Stimulated activated CD4-positive, alpha-beta T cell treated with anti-CD3 and anti-CD28 coated beads, Interleukin-4, amount 100 ng/mL, for 24 hours (primary cell): Measurements from ENCODE around the gene TNIP2.
"Not testable (repeated sequence)": the region's sequence is repeated elsewhere in the genome, so short reads cannot be mapped to it uniquely, and the experiment has no call there.

Experiments used
- DNase-seq: peaks from one replicate; pipeline ENCODE4 v3.0.0-alpha.2; 2020

The TNIP2 gene

GRCh38 chr4:2743518-2744445, 12.4 kb downstream of the TNIP2 start:
- DNase-seq: no peak

DNA sequence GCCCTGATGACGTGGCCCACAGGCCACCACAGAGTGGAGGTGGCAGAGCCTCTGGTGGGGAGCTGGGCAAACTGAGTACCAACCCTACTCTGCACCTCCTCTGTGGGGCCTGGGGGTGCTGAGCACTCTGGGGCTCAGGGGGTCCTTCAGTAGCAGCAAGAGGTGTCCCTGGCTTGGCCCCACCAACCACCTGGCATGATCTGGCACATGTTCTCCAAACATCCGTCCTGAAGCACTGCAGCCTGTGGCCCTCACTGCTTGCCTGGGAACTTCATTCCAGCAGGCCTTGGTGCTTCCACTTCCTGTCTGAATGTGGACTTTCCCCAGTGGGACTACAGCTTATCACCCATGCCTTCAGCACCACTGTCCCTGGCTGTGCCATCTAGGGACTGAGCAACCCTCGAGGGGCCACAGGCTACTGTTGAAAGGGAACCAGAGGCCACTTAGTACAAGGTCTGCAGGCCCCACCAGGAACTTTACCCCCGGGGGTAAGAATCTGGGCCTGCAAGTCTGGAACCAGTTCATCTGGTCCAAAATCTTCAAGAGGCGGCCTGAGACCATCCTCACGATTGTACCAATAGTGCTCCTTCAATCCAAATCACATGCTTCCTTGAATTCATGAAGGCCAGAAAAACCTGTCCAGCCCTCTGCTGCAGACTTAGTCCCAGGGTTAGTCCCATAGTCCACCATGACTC, 13.2 kb downstream of the TNIP2 start:
- DNase-seq: no peak

- DNase-seq: no peak
These were observed 13.9 kb downstream of the TNIP2 start for GRCh38 chr4:2742081-2742822.

GRCh38 chr4:2741626-2742025, 14.5 kb downstream of the TNIP2 start:
- DNase-seq: no peak

GRCh38 chr4:2738296-2738695, 17.8 kb downstream of the TNIP2 start:
- not testable (repeated sequence) for DNase-seq

DNA sequence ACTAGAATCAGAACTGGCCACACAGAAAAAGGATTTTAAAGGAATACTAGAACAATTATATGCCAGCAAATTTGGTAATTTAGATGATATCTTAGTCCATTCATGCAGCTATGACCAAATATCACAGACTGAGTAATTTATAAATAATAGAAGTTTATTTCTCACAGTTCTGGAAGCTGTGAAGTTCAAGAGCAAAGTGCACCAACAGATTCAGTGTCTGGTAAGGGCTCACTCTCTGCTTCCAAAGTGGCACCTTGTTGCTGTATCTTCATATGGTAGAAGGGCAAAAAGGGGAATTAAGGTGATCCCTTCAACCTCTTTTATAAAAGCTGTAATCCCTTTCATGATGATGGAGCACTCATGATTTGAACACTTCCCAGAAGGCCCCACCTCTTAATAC, 20.3 kb downstream of the TNIP2 start:
- no peak for DNase-seq

DNA sequence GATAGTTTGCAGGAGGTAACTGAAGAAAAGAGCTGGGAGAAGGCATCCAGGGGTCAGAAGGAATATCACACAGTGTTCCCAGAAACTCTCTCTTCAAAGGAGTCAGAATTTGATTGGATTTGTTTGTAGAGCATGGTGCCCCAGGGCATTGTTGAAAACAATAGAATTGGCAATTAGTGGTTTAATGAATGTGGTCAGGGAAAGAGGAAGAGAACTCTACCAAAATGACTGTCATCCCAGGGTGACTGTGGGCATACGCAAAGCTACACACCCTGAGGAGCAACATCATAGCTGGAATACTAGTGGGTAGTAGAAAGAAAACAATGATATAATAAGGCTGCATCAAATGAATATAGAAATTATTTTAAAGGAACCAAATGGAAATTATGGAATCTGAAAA, 21.5 kb downstream of the TNIP2 start:
- DNase-seq: no peak

GRCh38 chr4:2733844-2734574, 22.1 kb downstream of the TNIP2 start:
- DNase-seq: no peak

GRCh38 chr4:2733001-2733843, 22.9 kb downstream of the TNIP2 start:
- no peak for DNase-seq

DNA sequence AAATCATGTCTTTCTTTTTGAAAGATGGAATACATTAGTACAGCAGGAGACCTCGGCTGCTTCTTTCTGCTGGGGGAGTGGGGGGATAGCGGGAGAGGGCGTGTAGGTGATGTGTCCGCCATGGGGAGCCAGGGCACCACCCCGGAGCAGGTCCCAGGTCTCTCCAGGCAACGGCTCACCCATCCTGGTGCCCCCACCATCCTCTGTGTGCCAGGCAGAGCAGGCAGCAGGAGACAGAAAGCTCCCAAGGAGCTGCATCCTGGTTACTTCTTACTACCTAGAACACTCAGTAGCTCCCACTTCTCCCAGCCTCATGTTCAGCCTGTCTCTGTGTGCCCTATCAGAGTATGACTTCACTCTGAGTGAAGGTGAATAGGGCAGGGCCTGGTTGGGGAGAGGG, 23.6 kb downstream of the TNIP2 start:
- no peak for DNase-seq

- DNase-seq: no peak
These were observed 24.2 kb downstream of the TNIP2 start for GRCh38 chr4:2731907-2732317.

DNA sequence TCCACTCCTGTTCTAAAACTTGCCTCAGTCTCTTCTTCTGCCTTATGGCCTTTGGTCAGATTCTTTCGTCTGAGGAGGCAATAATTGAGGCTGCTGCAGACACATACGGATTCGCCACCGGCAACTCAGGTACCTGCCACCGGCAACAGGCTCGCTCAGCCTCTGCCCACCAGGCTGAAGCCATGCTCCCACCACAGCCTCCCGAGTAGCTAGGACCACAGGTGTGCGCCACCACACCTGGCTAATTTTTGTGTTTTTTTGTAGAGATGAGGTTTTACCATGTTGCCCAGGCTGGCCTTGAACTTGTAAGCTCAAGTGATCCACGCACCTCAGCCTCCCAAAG, 26.6 kb downstream of the TNIP2 start:
- DNase-seq: no peak

- DNase-seq: no peak
These were observed 27.2 kb downstream of the TNIP2 start for GRCh38 chr4:2728806-2729532.

GRCh38 chr4:2728221-2728620, 27.9 kb downstream of the TNIP2 start:
- DNase-seq: no peak

GRCh38 chr4:2726881-2727280, 29.3 kb downstream of the TNIP2 start:
- not testable (repeated sequence) for DNase-seq

- DNase-seq: no peak
These were observed 30.8 kb downstream of the TNIP2 start for GRCh38 chr4:2725380-2725779.

DNA sequence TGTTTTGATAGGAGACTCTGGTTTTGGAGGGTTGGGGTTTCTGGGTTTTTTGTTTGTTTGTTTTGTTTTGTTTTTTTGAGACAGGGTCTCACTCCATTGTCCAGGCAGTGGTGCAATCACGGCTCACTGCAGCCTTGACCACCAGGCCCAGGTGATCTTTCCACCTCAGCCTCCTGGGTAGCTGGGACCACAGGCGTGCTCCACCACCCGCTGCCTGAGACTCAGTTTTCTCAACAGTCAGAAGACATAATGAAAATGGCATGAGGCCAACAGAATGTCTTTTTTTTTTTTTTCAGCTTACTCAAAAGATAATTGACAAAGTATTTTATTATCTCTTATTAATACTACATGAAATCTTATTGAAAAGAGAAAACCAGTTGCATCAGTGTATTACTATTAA, 32.4 kb downstream of the TNIP2 start:
- DNase-seq: no peak

DNA sequence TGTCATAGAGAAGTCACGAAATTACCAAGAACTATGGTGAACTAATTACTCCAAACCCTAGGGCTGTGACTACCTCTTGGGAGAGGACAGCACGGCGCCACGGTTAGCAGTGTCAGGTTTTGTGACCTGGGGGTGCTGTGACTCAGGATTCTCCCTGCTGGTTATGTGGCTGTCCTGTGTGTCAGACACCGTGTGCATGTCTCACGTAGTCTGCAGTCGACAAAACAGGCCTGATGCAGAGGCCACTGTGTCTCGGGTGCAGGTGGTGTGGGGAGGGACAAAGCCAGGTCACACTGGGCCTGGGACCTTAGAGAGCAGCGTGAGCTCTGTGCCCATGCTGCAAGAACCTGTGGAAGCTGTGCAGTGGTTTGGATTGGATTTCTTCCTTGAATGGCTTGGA, 34.1 kb downstream of the TNIP2 start:
- no peak for DNase-seq

GRCh38 chr4:2721586-2721985, 34.5 kb downstream of the TNIP2 start:
- no peak for DNase-seq

DNA sequence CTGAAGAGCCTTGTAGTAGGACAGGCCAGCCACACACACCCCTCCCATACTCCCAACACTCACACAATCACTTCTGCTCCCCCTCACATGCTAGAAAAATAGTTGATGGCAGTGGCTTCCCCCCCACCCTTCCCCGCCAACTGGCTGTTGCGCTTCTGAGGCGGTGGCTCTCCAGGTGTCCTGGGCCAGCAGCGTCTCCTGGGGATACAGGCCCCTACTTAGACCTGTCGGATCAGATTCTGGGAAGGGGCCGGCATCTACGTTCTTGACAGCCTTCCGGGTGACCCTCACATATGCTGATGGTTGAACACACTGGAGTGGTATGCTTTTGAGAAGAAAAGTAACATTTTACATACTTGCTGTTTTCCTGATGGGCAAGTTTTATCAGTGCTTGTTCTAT, 39.9 kb downstream of the TNIP2 start:
- DNase-seq: no peak

DNA sequence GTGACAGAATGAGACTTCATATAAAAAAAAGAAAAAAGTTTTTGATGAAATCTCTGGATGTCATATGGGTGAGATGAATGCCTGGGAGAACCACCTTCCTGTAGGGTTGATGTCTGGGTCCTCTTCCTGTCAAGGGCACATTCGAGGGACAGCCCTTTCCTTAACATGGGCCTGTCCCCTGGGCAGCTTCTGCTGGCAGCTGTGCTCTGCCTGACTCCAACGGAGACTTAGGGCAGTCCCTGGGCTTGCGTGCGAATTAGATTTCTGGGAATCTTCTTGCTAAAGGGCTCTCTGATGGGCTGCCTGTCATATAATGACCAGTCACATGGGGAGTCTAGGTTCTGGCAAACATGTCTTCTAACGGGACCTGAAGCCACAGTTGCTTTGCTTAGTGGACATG, 40.7 kb downstream of the TNIP2 start:
- no peak for DNase-seq
